NCI-H82 treated with DMSO at 0.1 percent for 48 hours (cell line): Measurements from ENCODE around the gene CACNG7.

Experiments used
- DNase-seq: peaks from one replicate; lab custom pipeline; 2025; ENCODE audit not compliant: unreplicated experiment; lab: John Stamatoyannopoulos, UW

The CACNG7 gene

GRCh38 chr19:53951436-53951835 is 42.4 kb downstream of the CACNG7 start:
- no peak for DNase-seq

GRCh38 chr19:53951947-53952346 is 42.9 kb downstream of the CACNG7 start:
- DNase-seq: no peak

GRCh38 chr19:53953383-53953782 is 44.3 kb downstream of the CACNG7 start:
- no peak for DNase-seq

GRCh38 chr19:53957448-53958167 is 48.5 kb downstream of the CACNG7 start:
- no peak for DNase-seq

GRCh38 chr19:53958168-53958571 is 49.1 kb downstream of the CACNG7 start:
- DNase-seq: no peak

GRCh38 chr19:53958823-53959757 is 50.0 kb downstream of the CACNG7 start:
- no peak for DNase-seq

GRCh38 chr19:53960187-53960586 is 51.1 kb downstream of the CACNG7 start:
- DNase-seq: no peak

GRCh38 chr19:53960886-53961285 is 51.8 kb downstream of the CACNG7 start:
- no peak for DNase-seq

GRCh38 chr19:53961523-53962356 is 52.7 kb downstream of the CACNG7 start:
- DNase-seq: no peak

GRCh38 chr19:53962887-53963431 is 53.9 kb downstream of the CACNG7 start, which contains the start of gene CACNG8:
CACNG8 (plus strand) TSS chr19:53962937.
- DNase-seq: no peak

- no peak for DNase-seq
These were observed 56.0 kb downstream of the CACNG7 start for GRCh38 chr19:53965091-53965490.

GRCh38 chr19:53966931-53967330 is 57.9 kb downstream of the CACNG7 start:
- DNase-seq: no peak

- DNase-seq: no peak
These were observed 60.3 kb downstream of the CACNG7 start for GRCh38 chr19:53969366-53969765.

GRCh38 chr19:53971673-53972072 is 62.6 kb downstream of the CACNG7 start:
- DNase-seq: no peak

- peak; percentile 58 for DNase-seq
These were observed 68.4 kb downstream of the CACNG7 start for GRCh38 chr19:53977429-53977990.

GRCh38 chr19:53977991-53978731 is 69.1 kb downstream of the CACNG7 start:
- DNase-seq: no peak

- no peak for DNase-seq
These were observed 70.1 kb downstream of the CACNG7 start for GRCh38 chr19:53978975-53979801.

GRCh38 chr19:53980539-53981375 is 71.7 kb downstream of the CACNG7 start:
- DNase-seq: no peak
